H1 (cell line): ENCODE results near the gene HECTD3. TPM values are rescaled to one million over a fixed set of nuclear protein-coding genes. Genes with fewer than 3 reads are reported as not detected.

Experiments used
- CTCF ChIA-PET: fragments of 300-600 bp; sonication (Branson Sonifier 250); formaldehyde crosslinking; loops from one replicate; lab custom pipeline; 2021; ENCODE audit not compliant: partially characterized antibody; lab: Charles Lee
- POLR2A ChIA-PET: fragments of 300-600 bp; sonication (Branson Sonifier 250); formaldehyde crosslinking; loops from one replicate; lab custom pipeline; 2021; ENCODE audit warnings: inconsistent platforms; ENCODE audit not compliant: partially characterized antibody; lab: Charles Lee
- DNase-seq, 2 experiments: peaks; one replicate each; pipeline versions ENCODE4 v3.0.0 to v3.0.0-alpha.2; 2010 to 2022; ENCODE audit warnings: low spot score in 2 of 2, low read depth in 1 of 2, mixed read lengths in 1 of 2
- FAIRE-seq: peaks from 2 replicates; lab custom pipeline; 2011; peaks lifted over from hg19 to GRCh38; lab: Jason Lieb, UNC
- H2AFZ ChIP-seq: 2 replicates; pipeline ENCODE4 v1.8.1; 2012; ENCODE audit warnings: low read length, inconsistent platforms
- H2AK5ac ChIP-seq: 2 replicates; pipeline ENCODE4 v1.6.1; 2013; ENCODE audit warnings: low read depth, low read length
- H2BK120ac ChIP-seq: replicated peaks from 2 replicates; pipeline ENCODE3; 2013; ENCODE audit warnings: low read depth, low read length, inconsistent platforms
- H2BK12ac ChIP-seq: 2 replicates; pipeline ENCODE4 v1.6.1; 2013; ENCODE audit warnings: low read depth, low read length
- H2BK15ac ChIP-seq: 2 replicates; pipeline ENCODE4 v1.6.1; 2013; ENCODE audit warnings: low read length
- H2BK20ac ChIP-seq: 2 replicates; pipeline ENCODE4 v1.6.1; 2013; ENCODE audit warnings: low read length
- H2BK5ac ChIP-seq: 2 replicates; pipeline ENCODE4 v1.6.1; 2013; ENCODE audit warnings: low read depth, low read length
- H3K14ac ChIP-seq: 2 replicates; pipeline ENCODE4 v1.6.1; 2013; ENCODE audit warnings: inconsistent platforms; ENCODE audit not compliant: insufficient read length
- H3K18ac ChIP-seq: 2 replicates; pipeline ENCODE4 v1.6.1; 2013; ENCODE audit warnings: low read length; ENCODE audit errors: extremely low read depth
- H3K23ac ChIP-seq: 2 replicates; pipeline ENCODE4 v1.6.1; 2013; ENCODE audit warnings: inconsistent platforms; ENCODE audit not compliant: insufficient read length
- H3K23me2 ChIP-seq: 2 replicates; pipeline ENCODE4 v1.6.1; 2013; ENCODE audit warnings: low read depth, low read length
- H3K27ac ChIP-seq: 2 replicates; pipeline ENCODE4 v1.6.1; 2011; ENCODE audit warnings: low read depth, low read length, inconsistent platforms
- H3K27me3 ChIP-seq, 4 experiments: replicated peaks in 1 of 4; 1 replicate in 1 of 4; 2 replicates in 3 of 4; pipeline versions ENCODE4 v1.6.1 to v1.8.1; 2011 to 2013; ENCODE audit warnings: low read length in 3 of 4, mild to moderate bottlenecking in 3 of 4, inconsistent platforms in 2 of 4, mixed read lengths in 2 of 4, moderate library complexity in 1 of 4; ENCODE audit not compliant: control insufficient read depth in 3 of 4, insufficient read depth in 3 of 4; ENCODE audit errors: extremely low read depth in 1 of 4
- H3K36me3 ChIP-seq, 4 experiments: 2 replicates each; pipeline versions ENCODE4 v1.6.1 to v1.8.1; 2011 to 2013; ENCODE audit warnings: mild to moderate bottlenecking in 4 of 4, low read length in 3 of 4, moderate library complexity in 2 of 4, control low read depth in 1 of 4, inconsistent platforms in 1 of 4; ENCODE audit not compliant: insufficient read depth in 4 of 4, control insufficient read depth in 2 of 4
- H3K4ac ChIP-seq: replicated peaks from 2 replicates; pipeline ENCODE3; 2013; ENCODE audit warnings: low read length, low read depth, mixed read lengths, inconsistent platforms; ENCODE audit not compliant: insufficient read length
- H3K4me1 ChIP-seq, 4 experiments: replicated peaks in 1 of 4; 1 replicate in 1 of 4; 2 replicates in 3 of 4; pipeline versions ENCODE4 v1.6.1 to v1.8.1; 2011 to 2013; ENCODE audit warnings: low read length in 3 of 4, inconsistent platforms in 2 of 4, mixed read lengths in 1 of 4; ENCODE audit not compliant: insufficient read depth in 4 of 4, control insufficient read depth in 3 of 4
- H3K4me2 ChIP-seq, 2 experiments: 2 replicates each; pipeline versions ENCODE4 v1.6.1 to v1.8.1; 2011 to 2013; ENCODE audit warnings: low read depth in 2 of 2, low read length in 2 of 2, control low read depth in 1 of 2, inconsistent platforms in 1 of 2, mild to moderate bottlenecking in 1 of 2; ENCODE audit not compliant: insufficient read depth in 1 of 2
- H3K4me3 ChIP-seq, 4 experiments: fragments of 200-600, 300-600 bp in 1 of 4; sonication (generic), shearing (Covaris generic), sonication (Bioruptor Twin) in 1 of 4; 2 replicates each; pipeline versions ENCODE4 v1.5.1 to v1.8.1; 2011 to 2016; ENCODE audit warnings: low read length in 4 of 4, low read depth in 3 of 4, control low read depth in 2 of 4, inconsistent platforms in 2 of 4, mild to moderate bottlenecking in 2 of 4, mixed read lengths in 1 of 4, moderate library complexity in 1 of 4; ENCODE audit not compliant: insufficient read depth in 2 of 4; ENCODE audit errors: extremely low read depth in 1 of 4
- H3K56ac ChIP-seq: replicated peaks from 2 replicates; pipeline ENCODE3; 2013; ENCODE audit warnings: low read depth, mild to moderate bottlenecking, mixed read lengths, low read length, inconsistent platforms; ENCODE audit not compliant: insufficient read length
- H3K79me1 ChIP-seq: 2 replicates; pipeline ENCODE4 v1.6.1; 2013; ENCODE audit warnings: low read depth, low read length, control low read depth
- H3K79me2 ChIP-seq, 2 experiments: 2 replicates each; pipeline versions ENCODE4 v1.6.1 to v1.8.1; 2012 to 2013; ENCODE audit warnings: low read length in 2 of 2, mild to moderate bottlenecking in 2 of 2, inconsistent platforms in 1 of 2; ENCODE audit not compliant: insufficient read depth in 2 of 2, control insufficient read depth in 1 of 2
- H3K9ac ChIP-seq, 4 experiments: replicated peaks in 1 of 4; 1 replicate in 1 of 4; 2 replicates in 3 of 4; pipeline versions ENCODE4 v1.6.1 to v1.8.1; 2011 to 2013; ENCODE audit warnings: low read depth in 3 of 4, low read length in 3 of 4, control low read depth in 2 of 4, mild to moderate bottlenecking in 2 of 4, moderate library complexity in 2 of 4, inconsistent platforms in 1 of 4; ENCODE audit errors: extremely low read depth in 1 of 4
- H3K9me3 ChIP-seq, 2 experiments: 2 replicates each; pipeline versions ENCODE4 v1.6.1 to v1.8.1; 2012 to 2013; ENCODE audit warnings: mild to moderate bottlenecking in 2 of 2, moderate library complexity in 2 of 2, control low read depth in 1 of 2, inconsistent platforms in 1 of 2, low read depth in 1 of 2, low read length in 1 of 2, mixed read lengths in 1 of 2; ENCODE audit not compliant: insufficient read depth in 2 of 2
- H4K20me1 ChIP-seq, 2 experiments: replicated peaks in 1 of 2; 2 replicates each; pipeline versions ENCODE3 to v1.8.1; 2011 to 2013; ENCODE audit warnings: inconsistent platforms in 2 of 2, low read length in 2 of 2, mild to moderate bottlenecking in 1 of 2; ENCODE audit not compliant: insufficient read depth in 2 of 2, control insufficient read depth in 1 of 2
- H4K5ac ChIP-seq: 2 replicates; pipeline ENCODE4 v1.6.1; 2013; ENCODE audit warnings: low read length, low read depth, mixed read lengths, inconsistent platforms; ENCODE audit not compliant: insufficient read length
- H4K8ac ChIP-seq: 2 replicates; pipeline ENCODE4 v1.8.0; 2013; ENCODE audit warnings: mild to moderate bottlenecking, moderate library complexity, low read length, inconsistent platforms; ENCODE audit not compliant: insufficient read depth; ENCODE audit errors: extremely low read depth
- H4K91ac ChIP-seq: replicated peaks from 2 replicates; pipeline ENCODE3; 2013; ENCODE audit warnings: low read length, mixed read lengths, inconsistent platforms; ENCODE audit not compliant: insufficient read length
- BACH1 ChIP-seq: IDR thresholded peaks from 2 replicates; pipeline ENCODE4 v1.6.1; 2012; ENCODE audit warnings: low read length, improper control_type of control experiment
- CHD1 ChIP-seq: IDR thresholded peaks from 2 replicates; pipeline ENCODE4 v1.6.1; 2012; ENCODE audit warnings: low read depth, low read length, improper control_type of control experiment
- GTF2F1 ChIP-seq: IDR thresholded peaks from 2 replicates; pipeline ENCODE4 v1.6.1; 2012; ENCODE audit warnings: low read depth, low read length, improper control_type of control experiment, borderline replicate concordance
- HDAC6 ChIP-seq: IDR thresholded peaks from one replicate; pipeline ENCODE4 v1.7.1; 2012; ENCODE audit warnings: low read depth, mild to moderate bottlenecking, inconsistent platforms, low read length, moderate library complexity
- KDM4A ChIP-seq: IDR thresholded peaks from one replicate; pipeline ENCODE4 v1.7.1; 2012; ENCODE audit warnings: low read depth, mild to moderate bottlenecking, moderate library complexity, low read length, inconsistent platforms; ENCODE audit not compliant: severe bottlenecking
- MAX ChIP-seq: IDR thresholded peaks from 2 replicates; pipeline ENCODE4 v1.6.1; 2012; ENCODE audit warnings: inconsistent platforms
- POU5F1 ChIP-seq: IDR thresholded peaks from 2 replicates; pipeline ENCODE4 v1.6.1; 2011; ENCODE audit warnings: low read depth, mild to moderate bottlenecking, low read length, moderate library complexity
- RBBP5 ChIP-seq: IDR thresholded peaks from 2 replicates; pipeline ENCODE4 v1.7.1; 2012; ENCODE audit warnings: low read depth, mild to moderate bottlenecking, inconsistent platforms, low read length, moderate library complexity, borderline replicate concordance
- RXRA ChIP-seq: IDR thresholded peaks from 2 replicates; pipeline ENCODE4 v1.6.1; 2011; ENCODE audit warnings: low read depth, mild to moderate bottlenecking, low read length, moderate library complexity; ENCODE audit not compliant: insufficient read depth
- SP4 ChIP-seq: IDR thresholded peaks from 2 replicates; pipeline ENCODE4 v1.6.1; 2012; ENCODE audit warnings: low read length, inconsistent platforms
- TAF1 ChIP-seq: IDR thresholded peaks from 2 replicates; pipeline ENCODE4 v1.6.1; 2011; ENCODE audit warnings: mild to moderate bottlenecking, low read depth, low read length
- TAF7 ChIP-seq: optimal IDR thresholded peaks from 2 replicates; pipeline ENCODE3; 2011; ENCODE audit warnings: low read depth, mild to moderate bottlenecking, inconsistent platforms, low read length, moderate library complexity, borderline replicate concordance
- TEAD4 ChIP-seq: IDR thresholded peaks from 2 replicates; pipeline ENCODE4 v1.6.1; 2012; ENCODE audit warnings: low read depth, low read length, inconsistent platforms, mixed read lengths
- YY1 ChIP-seq: IDR thresholded peaks from 2 replicates; pipeline ENCODE4 v1.6.1; 2011; ENCODE audit warnings: low read depth, mild to moderate bottlenecking, low read length
- WGBS, 2 experiments: shearing (Covaris generic) in 1 of 2; methylation state at CpG; one replicate each; pipeline versions ENCODE4 v1.1.6 to v1.1.7; 2013 to 2015; ENCODE audit warnings: low lambda C conversion rate in 2 of 2, mixed read lengths in 2 of 2, inconsistent platforms in 1 of 2, low coverage in 1 of 2, missing lambda C conversion rate in 1 of 2; ENCODE audit not compliant: insufficient replicate concordance in 2 of 2, insufficient coverage in 1 of 2, insufficient read length in 1 of 2; ENCODE audit errors: extremely low coverage in 1 of 2, missing lambda C conversion rate in 1 of 2; 5-methylcytosine and 5-hydroxymethylcytosine counted together
- polyA plus RNA-seq, 7 experiments: library from polyadenylated mRNA; depleted of rRNA in 3 of 7; stranded (reverse) in 5 of 7; unstranded in 2 of 7; fragments of >200 nt in 5 of 7; fragments of 200-250 nt in 2 of 7; gene quantifications; 1 replicate in 5 of 7; 2 replicates in 1 of 7; 4 replicates in 1 of 7; pipeline versions ENCODE4 v1.2.1 to v1.2.3, GENCODE V29; 2011 to 2013; ENCODE audit warnings: missing spikeins in 2 of 7, mixed read lengths in 2 of 7
- total RNA-seq: library from RNA; stranded (reverse); fragmentation: NEBNext Ultra II Directional; extraction: Animal tissue kit (Norgen Biotek cat#: 25700); gene quantifications from 2 replicates; pipeline ENCODE4 v1.2.1, GENCODE V29; 2021

HECTD3 gene
- total and polyA plus RNA-seq, 2 of the 8 experiments (the other 6 are each of a cell fraction or from before 2014, with no cell fraction given) = 32.9 to 52.7 TPM

- CTCF ChIA-PET = interaction anchor here (1.0 to 1.7 kb wide), 6 partner anchors 9 to 151 kb away, joined by 3 to 6 read pairs (median 4); no protein-coding TSS in a partner anchor
- POLR2A ChIA-PET = interaction anchor here (0.6 to 1.4 kb wide), 5 partner anchors 9 to 1541 kb away, joined by 4 to 6 read pairs (median 5); no protein-coding TSS in a partner anchor
- TF ChIP-seq MAX (no peak), TEAD4 (no peak), GTF2F1 (no peak), TAF7 (no peak), BACH1 (no peak), KDM4A (no peak), TAF1 (no peak), CHD1 (no peak), SP4 (no peak), YY1 (no peak), RXRA (no peak), POU5F1 (no peak), HDAC6 (no peak), RBBP5 (no peak)
Observed at GRCh38 chr1:44988531-44989156, 22.5 kb downstream of the HECTD3 start.

More at GRCh38 chr1:44988531-44989156, 22.5 kb downstream of the HECTD3 start:
- H3K23ac ChIP-seq = no peak overlapping the region
- H2AK5ac ChIP-seq = no peak overlapping the region
- no peak overlapping the region for H3K4me2 ChIP-seq
- no peak overlapping the region for H3K56ac ChIP-seq
- H2BK12ac ChIP-seq = no peak overlapping the region
- H3K23me2 ChIP-seq = no peaks in the 10 kb centered on the region; the same call in 1 of the 2 replicates
- H3K79me1 ChIP-seq = peaks cover 4% of the 10 kb centered on the region
- DNase-seq (no peak), FAIRE-seq (no peak)
- H3K14ac ChIP-seq = no peak overlapping the region
- H3K79me2 ChIP-seq = peaks cover 3 to 7% of the 10 kb centered on the region in 2 experiments; a peak in 2 of 4 replicates
- H2AFZ ChIP-seq = no peak overlapping the region
- no peak overlapping the region for H3K4ac ChIP-seq
- no peak overlapping the region for H2BK15ac ChIP-seq
- H2BK20ac ChIP-seq = no peak overlapping the region
- H4K8ac ChIP-seq = no peak overlapping the region
- no peak overlapping the region for H4K91ac ChIP-seq
- no peak overlapping the region for H3K18ac ChIP-seq
- 85% methylated on average over 24 of the region's 24 CpGs; no CpG with 5 or more reads in 1 of the 2 experiments for WGBS, 2 experiments
- H2BK120ac ChIP-seq = no peak overlapping the region
- peaks cover 0 to 3% (median 3%) of the 10 kb centered on the region in 4 experiments; a peak in 5 of 7 replicates for H3K4me1 ChIP-seq
- no peak overlapping the region for H3K9ac ChIP-seq
- H4K20me1 ChIP-seq = no peaks in the 10 kb centered on the region
- H4K5ac ChIP-seq = no peak overlapping the region
- no peaks in the 10 kb centered on the region; a peak in 1 of 4 replicates for H3K9me3 ChIP-seq
- H3K36me3 ChIP-seq = no peaks in the 10 kb centered on the region
- H2BK5ac ChIP-seq = no peak overlapping the region
- H3K27me3 ChIP-seq = no peaks in the 10 kb centered on the region
- H3K27ac ChIP-seq = no peak overlapping the region
- no peak overlapping the region for H3K4me3 ChIP-seq
